ENCODE results near the gene PLG. TPM values are rescaled to one million over a fixed set of nuclear protein-coding genes. Genes with fewer than 3 reads are reported as not detected.
"Not testable (repeated sequence)": the region's sequence is repeated elsewhere in the genome, so short reads cannot be mapped to it uniquely, and the experiment has no call there.

Gene PLG
- total RNA-seq, 4 donors from 2014 or later = not detected

GRCh38 chr6:160768101-160768500, 66.1 kb downstream of the PLG start:
- Histone ChIP-seq H3K36me3 (no peaks in the 10 kb centered on the region), H3K27ac (no peak overlapping the region), H3K27me3 (peaks cover 12% of the 10 kb centered on the region), H3K4me3 (no peak overlapping the region), H3K4me1 (peaks cover 0 to 5% (median 0%) of the 10 kb centered on the region in 4 donors), H3K9me3 (no peaks in the 10 kb centered on the region)
- WGBS, 2 donors (ENCODE audit: low coverage in 1 of 2) = 91 to 95% methylated on average over 4 to 8 of the region's 8 CpGs
- in situ Hi-C loops (cut with MboI; ENCODE audit: low pct_ligation_motif_present in 1 of 4, low pct_unique_long_range_greater_than_20kb in 1 of 4, low sequenced_read_pairs in 3 of 4) = no loop called here
- no peak for DNase-seq
- intact Hi-C loops (cut with DNase I; ENCODE audit: low total_unique reads) = no loop called here
- TF ChIP-seq CTCF (IDR thresholded peaks at IDR 0.05) (no peak), EP300 (IDR thresholded peaks at IDR 0.05; ENCODE audit: low read depth) (no peak), POLR2AphosphoS5 (IDR thresholded peaks at IDR 0.05) (no peak), POLR2A (IDR thresholded peaks at IDR 0.05) (no peak)

- in situ Hi-C loops (cut with MboI; ENCODE audit: low pct_ligation_motif_present in 1 of 4, low pct_unique_long_range_greater_than_20kb in 1 of 4, low sequenced_read_pairs in 3 of 4) = no loop called here
- DNase-seq = no peak
- 85% methylated on average over 4 of the region's 4 CpGs for WGBS, 2 donors (ENCODE audit: low coverage in 1 of 2)
- Histone ChIP-seq H3K9me3 (no peaks in the 10 kb centered on the region), H3K36me3 (no peaks in the 10 kb centered on the region), H3K4me1 (peaks cover 0 to 3% (median 0%) of the 10 kb centered on the region in 4 donors), H3K27ac (no peak overlapping the region), H3K27me3 (no peaks in the 10 kb centered on the region), H3K4me3 (no peak overlapping the region)
- intact Hi-C loops (cut with DNase I; ENCODE audit: low total_unique reads) = no loop called here
- TF ChIP-seq POLR2A (IDR thresholded peaks at IDR 0.05) = no peak
- TF ChIP-seq CTCF (IDR thresholded peaks at IDR 0.05) = no peak
These were observed 72.4 kb downstream of the PLG start for GRCh38 chr6:160774399-160774798.

- WGBS, 2 donors (ENCODE audit: low coverage in 1 of 2) = 43 to 52% methylated on average over 4 to 6 of the region's 6 CpGs
- no peak for DNase-seq
- no peaks in the 10 kb centered on the region for H3K9me3 ChIP-seq
- no peaks in the 10 kb centered on the region for H3K36me3 ChIP-seq
- TF ChIP-seq POLR2A (IDR thresholded peaks at IDR 0.05) (no peak), POLR2AphosphoS5 (IDR thresholded peaks at IDR 0.05) (no peak), EP300 (IDR thresholded peaks at IDR 0.05; ENCODE audit: low read depth) (no peak), CTCF (IDR thresholded peaks at IDR 0.05) (no peak)
- H3K27me3 ChIP-seq = no peaks in the 10 kb centered on the region
- peaks cover 0 to 3% (median 0%) of the 10 kb centered on the region in 4 donors for H3K4me1 ChIP-seq
- intact Hi-C loops (cut with DNase I; ENCODE audit: low total_unique reads) (no loop called here), in situ Hi-C loops (cut with MboI; ENCODE audit: low pct_ligation_motif_present in 1 of 4, low pct_unique_long_range_greater_than_20kb in 1 of 4, low sequenced_read_pairs in 3 of 4) (no loop called here)
- H3K4me3 ChIP-seq = no peak overlapping the region
- no peak overlapping the region for H3K27ac ChIP-seq
These were observed 73.9 kb downstream of the PLG start for GRCh38 chr6:160775792-160776580.

- 94 to 97% methylated on average over 6 of the region's 6 CpGs for WGBS, 2 donors (ENCODE audit: low coverage in 1 of 2)
- DNase-seq; H3K36me3 ChIP-seq; H3K27me3 ChIP-seq; H3K27ac ChIP-seq; H3K4me1 ChIP-seq; H3K4me3 ChIP-seq; in situ Hi-C loops (cut with MboI; ENCODE audit: low pct_ligation_motif_present in 1 of 4, low pct_unique_long_range_greater_than_20kb in 1 of 4, low sequenced_read_pairs in 3 of 4); H3K9me3 ChIP-seq; intact Hi-C loops (cut with DNase I; ENCODE audit: low total_unique reads): not testable (repeated sequence)
These were observed 77.1 kb downstream of the PLG start for GRCh38 chr6:160779095-160779494.

- not testable (repeated sequence) for H3K27me3 ChIP-seq
- 86 to 90% methylated on average over 3 of the region's 3 CpGs for WGBS, 2 donors (ENCODE audit: low coverage in 1 of 2)
These were observed 78.6 kb downstream of the PLG start for GRCh38 chr6:160780656-160781055.

More at GRCh38 chr6:160780656-160781055, 78.6 kb downstream of the PLG start:
- H3K4me1 ChIP-seq; DNase-seq; H3K9me3 ChIP-seq; H3K36me3 ChIP-seq; H3K4me3 ChIP-seq; intact Hi-C loops (cut with DNase I; ENCODE audit: low total_unique reads); in situ Hi-C loops (cut with MboI; ENCODE audit: low pct_ligation_motif_present in 1 of 4, low pct_unique_long_range_greater_than_20kb in 1 of 4, low sequenced_read_pairs in 3 of 4); H3K27ac ChIP-seq: not testable (repeated sequence)

All from transverse colon (tissue), 4 donors.